Hematopoietic multipotent progenitor cell treated with erythropoietin and hydrocortisone succinate and interleukin-3 and kit ligand, for 6 days (in vitro differentiated cells): ENCODE results near the gene PDE6B.
"Not testable (repeated sequence)": the region's sequence is repeated elsewhere in the genome, so short reads cannot be mapped to it uniquely, and the experiment has no call there.

Source experiments
- DNase-seq: peaks from one replicate; pipeline ENCODE4 v3.0.0-alpha.2; 2015

Gene PDE6B

GRCh38 chr4:658681-659667 lies 33.6 kb downstream of the PDE6B start:
- DNase-seq = no peak

- no peak for DNase-seq
Measured at GRCh38 chr4:659851-660250, 34.5 kb downstream of the PDE6B start.

GRCh38 chr4:660401-660800 lies 35.0 kb downstream of the PDE6B start:
- no peak for DNase-seq

DNA sequence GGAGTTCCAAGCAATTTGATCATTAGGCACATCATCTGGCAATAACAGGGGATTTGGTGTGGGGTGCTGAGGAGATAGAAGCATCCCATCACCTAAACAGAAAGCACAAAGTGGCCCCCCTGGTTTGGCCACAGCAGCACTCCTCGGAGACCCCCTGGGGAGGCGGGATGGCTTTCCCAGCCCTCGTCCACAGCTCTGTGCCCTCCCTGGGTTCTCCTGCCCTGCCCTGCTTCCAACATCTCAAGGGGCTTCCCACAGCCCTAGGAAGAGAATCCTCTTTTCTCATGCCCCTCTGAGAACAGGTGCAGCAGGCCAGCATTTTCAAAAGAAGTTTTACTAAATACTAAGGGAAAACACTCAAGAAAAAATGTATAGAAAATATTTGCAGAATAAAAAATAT lies 35.9 kb downstream of the PDE6B start:
- no peak for DNase-seq

DNA sequence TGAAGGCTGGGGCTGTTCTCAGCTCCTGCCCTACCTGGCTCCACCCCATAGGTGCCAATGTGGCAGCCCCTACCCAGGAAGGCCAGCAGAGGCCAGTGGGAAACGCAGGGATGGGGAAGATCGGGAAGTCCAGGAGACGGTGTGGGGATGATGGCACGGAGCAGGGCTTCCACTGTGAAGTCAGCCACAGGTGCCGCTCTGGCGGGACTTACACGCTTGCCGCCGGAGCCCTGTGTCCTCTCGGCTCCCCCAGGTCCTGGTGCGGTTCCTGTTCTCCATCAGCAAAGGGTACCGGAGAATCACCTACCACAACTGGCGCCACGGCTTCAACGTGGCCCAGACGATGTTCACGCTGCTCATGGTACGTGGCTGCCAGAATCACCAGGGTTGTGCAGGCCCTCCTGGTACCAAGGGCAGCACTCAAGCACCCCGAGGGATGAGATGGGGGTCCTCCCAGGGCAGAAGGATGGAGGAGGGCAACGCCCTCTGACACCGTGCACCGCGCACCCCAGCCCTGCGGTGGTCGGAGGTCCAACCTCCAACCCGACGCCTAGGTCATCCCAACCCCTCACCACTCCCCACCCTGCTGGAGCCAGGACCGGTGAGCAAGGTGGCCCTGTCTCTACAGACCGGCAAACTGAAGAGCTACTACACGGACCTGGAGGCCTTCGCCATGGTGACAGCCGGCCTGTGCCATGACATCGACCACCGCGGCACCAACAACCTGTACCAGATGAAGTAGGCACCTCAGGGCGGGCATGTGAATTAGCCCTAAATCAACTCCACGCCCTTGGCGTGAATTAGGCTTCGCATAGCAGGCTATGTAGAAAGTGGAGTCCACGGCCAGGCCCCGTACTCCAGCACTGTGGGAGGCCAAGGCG lies 36.7 kb downstream of the PDE6B start:
- DNase-seq = no peak

DNA sequence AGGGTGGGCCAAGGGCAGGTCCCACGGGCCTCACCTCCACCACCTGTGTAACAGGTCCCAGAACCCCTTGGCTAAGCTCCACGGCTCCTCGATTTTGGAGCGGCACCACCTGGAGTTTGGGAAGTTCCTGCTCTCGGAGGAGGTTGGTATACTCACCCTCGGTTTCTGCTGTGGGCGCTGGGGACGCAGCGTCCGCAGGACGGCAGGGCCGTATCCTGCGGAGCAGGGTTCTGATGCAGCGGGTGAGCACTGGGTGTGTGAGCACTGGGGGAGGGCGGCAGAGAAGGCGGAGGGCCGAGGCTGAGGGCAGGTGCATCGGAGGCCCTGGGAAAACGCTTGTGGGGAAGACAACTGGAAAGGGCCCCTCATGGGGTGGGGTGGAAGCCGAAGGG lies 37.7 kb downstream of the PDE6B start:
- no peak for DNase-seq

DNA sequence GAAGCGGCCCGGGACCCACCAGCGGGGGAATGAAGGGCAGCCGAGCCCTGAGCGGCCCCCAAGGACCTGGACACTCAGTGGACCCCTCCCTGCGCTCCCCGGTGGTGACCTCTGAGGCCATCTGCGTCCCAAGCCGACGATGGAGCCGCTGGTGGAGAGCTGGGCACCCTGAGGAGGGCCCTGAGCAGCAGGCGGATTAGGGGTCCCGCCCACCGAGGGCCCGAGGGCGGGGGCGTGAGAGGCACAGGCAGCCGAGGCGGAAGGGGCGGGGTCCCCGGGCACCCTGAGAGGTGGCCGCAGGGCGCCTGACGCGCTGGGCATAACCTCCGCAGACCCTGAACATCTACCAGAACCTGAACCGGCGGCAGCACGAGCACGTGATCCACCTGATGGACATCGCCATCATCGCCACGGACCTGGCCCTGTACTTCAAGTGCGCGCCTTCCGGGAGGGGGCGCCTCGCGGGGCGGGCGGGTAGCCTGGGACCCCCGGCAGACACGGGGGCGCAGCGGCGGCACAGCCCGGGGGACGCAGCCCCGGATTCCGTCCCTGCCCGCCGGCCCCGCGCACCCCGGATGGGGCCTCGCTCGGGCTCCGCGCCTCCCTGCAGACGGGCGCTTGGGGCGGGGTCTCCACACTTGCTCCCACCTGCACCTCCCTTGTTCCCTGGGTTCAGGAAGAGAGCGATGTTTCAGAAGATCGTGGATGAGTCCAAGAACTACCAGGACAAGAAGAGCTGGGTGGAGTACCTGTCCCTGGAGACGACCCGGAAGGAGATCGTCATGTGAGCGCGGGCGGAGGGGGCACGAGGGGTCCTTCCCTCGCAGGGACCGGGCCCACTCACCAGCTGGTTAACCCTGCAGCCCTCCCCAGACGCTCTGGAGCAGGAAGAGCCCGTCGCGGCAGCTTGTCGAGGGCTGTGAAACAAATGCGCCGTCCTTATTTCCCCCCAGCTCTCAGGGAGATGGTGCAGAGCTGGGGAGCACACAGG lies 38.4 kb downstream of the PDE6B start:
- DNase-seq = peak; percentile 90

DNA sequence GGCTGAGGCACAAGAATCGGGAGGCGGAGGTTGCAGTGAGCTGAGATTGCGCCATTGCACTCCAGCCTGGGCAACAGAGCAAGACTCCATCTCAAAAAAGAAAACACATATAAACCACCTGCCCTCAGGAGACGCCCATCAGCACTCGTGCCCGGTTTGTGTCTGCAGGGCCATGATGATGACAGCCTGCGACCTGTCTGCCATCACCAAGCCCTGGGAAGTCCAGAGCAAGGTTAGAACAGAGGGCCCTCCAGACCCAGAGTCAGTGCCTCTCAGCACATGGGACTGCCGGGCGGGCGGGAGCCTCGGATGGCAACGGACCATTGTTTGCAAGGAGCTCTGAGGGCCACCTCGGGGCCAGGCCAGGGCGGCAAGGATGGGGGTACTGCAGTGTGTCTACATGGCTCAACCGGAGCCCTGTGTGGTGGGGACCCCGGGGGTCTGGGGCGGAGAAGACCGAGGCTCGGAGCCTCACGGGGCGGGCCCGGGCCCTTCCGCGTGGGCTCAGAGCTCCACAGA lies 39.4 kb downstream of the PDE6B start:
- no peak for DNase-seq

- DNase-seq = no peak
Measured at GRCh38 chr4:665381-665750, 40.0 kb downstream of the PDE6B start.

- no peak for DNase-seq
Measured at GRCh38 chr4:665751-666435, 40.5 kb downstream of the PDE6B start.

GRCh38 chr4:666436-666810 lies 41.0 kb downstream of the PDE6B start:
- no peak for DNase-seq

DNA sequence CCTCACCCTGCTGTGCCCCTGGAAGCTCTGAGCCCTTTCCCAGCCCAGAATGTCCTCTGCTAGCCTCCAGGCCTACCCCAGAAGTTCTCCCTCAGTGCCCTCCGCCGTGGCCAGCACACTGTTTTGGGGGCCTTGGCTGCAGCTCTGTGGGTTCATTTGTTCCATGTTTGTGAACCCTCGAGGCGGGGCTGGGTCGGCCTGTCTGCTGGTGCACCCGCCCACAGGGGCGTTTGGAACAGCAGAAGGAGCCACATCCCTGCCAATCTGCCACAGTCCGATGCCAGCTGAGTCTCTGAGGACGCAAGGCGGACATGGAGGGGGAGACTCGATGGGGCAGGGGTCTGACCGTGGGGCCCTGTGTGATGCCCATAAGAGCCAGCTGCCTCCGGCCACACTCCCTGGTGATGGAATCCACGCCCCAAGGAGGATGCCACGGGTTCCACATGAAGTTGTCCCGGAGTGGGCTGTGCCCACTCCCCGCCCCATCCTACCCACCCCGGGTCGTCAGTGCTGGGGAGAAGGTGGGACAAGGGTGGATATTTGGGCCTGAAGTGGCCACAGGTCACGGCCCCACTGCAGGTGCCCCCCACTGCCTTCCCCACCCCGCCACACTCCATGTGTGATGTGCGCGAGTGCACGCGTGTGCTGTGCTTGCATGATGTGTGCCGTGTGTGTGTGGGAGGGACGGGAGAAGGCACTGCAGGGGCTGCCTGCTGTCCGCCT lies 41.6 kb downstream of the PDE6B start:
- DNase-seq = no peak

DNA sequence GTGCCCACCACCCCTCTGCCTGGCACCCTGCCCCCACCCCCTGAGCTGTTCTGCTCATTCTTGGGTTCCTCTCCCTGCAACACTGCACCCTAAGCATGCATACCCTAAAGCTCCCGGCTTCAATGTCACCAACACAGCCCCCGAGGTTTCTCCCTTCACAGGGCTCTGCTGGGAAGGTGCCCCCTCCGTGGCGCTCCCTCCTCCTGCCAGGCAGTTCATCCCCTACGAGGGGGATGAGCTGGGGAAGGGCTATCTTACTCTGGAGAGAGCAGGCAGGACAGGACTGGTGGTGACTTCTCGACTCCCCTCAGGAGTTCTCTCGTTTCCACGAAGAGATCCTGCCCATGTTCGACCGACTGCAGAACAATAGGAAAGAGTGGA lies 42.2 kb downstream of the PDE6B start:
- no peak for DNase-seq

DNA sequence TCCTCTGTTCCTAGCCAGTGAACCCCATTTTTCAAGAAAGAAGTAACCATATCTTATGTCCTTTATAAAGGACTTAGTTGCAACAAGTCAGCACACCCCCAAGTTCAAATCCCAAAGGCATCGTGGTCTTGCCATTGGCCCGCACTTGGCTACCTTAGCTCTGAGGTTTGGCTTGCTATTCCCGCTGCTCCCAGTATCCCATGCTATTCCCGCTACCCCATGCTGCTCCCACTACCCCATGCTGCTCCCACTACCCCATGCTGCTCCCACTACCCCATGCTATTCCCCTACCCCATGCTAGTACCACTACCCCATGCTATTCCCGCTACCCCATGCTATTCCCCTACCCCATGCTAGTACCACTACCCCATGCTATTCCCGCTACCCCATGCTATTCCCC lies 42.8 kb downstream of the PDE6B start:
- DNase-seq = not testable (repeated sequence)

- DNase-seq = not testable (repeated sequence)
Measured at GRCh38 chr4:669806-670559, 44.6 kb downstream of the PDE6B start.

DNA sequence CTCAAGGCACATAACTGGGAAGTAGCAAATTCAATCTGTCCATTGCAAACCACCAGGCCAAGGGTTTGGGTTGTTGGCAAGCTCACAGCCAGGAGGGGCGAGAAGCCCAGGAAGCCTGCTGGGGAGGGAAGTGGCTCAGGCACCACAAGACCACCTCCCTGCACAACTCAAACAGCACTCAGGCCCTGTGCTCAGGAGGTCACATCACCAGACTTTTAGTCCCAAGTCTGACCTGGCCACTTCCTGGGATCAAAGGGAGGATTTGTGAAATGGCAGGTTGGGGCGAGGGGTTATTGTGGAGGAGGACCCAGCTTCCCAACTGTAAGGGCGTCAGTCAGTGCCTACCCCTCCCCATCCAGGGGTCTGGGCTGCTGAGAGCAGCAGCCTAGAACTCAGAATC lies 46.4 kb downstream of the PDE6B start:
- DNase-seq = no peak

- peak; percentile 62 for DNase-seq
Measured at GRCh38 chr4:673349-674091, 48.1 kb downstream of the PDE6B start.

DNA sequence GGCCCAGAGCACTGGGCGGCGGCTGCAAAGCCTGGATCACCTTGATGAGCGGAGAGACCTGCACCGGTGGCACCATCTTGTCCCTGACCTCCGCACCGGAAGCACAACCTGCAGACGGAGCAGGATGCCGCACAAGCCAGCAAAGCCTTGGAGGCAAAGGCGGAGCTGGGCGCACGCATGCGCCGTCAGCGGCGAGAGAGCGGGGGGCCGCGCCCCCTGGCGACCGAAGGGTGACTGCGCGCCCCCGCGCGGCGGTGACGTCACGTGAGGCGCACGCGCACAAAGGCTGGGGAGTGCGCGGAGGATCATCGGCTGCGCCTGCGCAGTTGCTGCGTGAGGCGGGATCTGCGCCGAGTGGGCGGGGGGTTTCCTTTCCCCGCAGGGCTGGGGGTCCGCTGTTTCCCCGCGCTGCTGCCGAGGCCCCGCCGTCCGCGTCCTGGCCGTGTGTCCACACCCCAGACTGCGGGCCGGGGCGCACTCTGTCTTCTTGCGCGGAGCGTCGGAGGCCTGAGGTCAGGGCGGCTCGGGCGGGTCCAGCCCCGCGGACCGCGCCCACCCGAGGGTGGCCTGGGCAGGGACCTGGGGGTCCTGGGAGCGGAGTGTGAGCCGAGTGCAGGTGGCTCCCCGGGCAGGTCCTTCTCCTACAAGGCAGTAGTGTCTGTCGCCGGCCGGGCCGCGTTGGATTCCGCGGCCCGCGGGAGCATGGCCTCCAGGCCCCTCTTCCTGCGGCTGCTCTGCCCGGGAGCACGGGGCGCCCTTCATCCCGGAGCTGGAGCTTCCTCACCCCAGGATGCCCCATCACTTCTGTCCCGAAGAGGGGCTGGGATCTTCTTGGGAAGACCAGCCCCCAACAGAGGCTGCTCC lies 49.0 kb downstream of the PDE6B start, which contains the start of the genes ATP5ME and MYL5:
Gene ATP5ME (minus strand): TSS at position 105 of the 864 bp plus-strand sequence. CDS start 29 bp downstream, at position 76.
Gene MYL5 (plus strand): TSS at position 371 of the 864 bp plus-strand sequence. CDS start 3,485 bp downstream, outside the sequence.
- peak; percentile 98 for DNase-seq
